Measurements from ENCODE around the gene CASP2.
"Not testable (repeated sequence)": the region's sequence is repeated elsewhere in the genome, so short reads cannot be mapped to it uniquely, and the experiment has no call there.

Gene CASP2

DNA sequence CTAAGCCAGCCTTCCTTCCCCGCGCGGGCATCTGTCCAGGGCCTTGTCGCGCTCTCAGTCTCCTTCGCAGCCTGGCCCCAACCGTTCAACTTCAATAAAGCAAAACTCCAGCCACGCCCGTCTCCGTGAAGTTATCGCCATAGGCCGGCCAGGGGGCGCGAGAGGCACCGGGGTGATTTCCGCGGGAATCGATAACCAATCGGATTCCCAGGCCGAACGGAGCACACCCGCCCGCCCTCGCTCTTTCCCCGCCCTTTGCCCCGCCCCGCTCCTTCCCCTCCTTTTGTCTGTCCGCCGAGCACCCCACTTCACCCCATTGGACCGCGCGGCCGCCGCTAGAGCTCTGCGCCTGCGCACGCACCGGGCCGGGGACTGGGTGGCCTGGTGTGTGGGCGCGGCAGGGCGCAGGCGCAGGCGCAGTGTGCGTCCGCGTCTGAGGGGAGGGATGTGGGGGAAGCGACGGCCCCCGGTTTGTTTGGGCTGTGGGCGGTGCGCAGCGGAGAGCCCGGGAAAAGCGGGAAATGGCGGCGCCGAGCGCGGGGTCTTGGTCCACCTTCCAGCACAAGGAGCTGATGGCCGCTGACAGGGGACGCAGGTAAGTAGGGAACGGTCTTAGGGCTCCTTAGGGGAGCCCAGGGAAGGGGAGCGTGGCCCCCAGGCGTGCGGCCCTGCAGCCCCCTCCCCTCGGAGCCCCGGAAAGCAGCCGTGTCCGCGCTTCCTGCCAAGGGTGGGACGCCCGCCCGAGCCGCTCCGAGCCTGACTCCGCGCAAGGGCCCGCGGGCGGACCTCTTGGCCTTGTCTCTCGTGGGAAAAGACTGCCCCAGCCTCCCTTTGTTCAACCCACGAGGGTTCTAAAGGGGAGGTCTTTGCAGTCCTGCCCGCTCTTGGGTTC is at the start of gene CASP2:
Gene CASP2 (plus strand): TSS at position 417 of the 892 bp plus-strand sequence. CDS start 105 bp downstream, at position 522.
- peak; percentile 99 for DNase-seq

DNA sequence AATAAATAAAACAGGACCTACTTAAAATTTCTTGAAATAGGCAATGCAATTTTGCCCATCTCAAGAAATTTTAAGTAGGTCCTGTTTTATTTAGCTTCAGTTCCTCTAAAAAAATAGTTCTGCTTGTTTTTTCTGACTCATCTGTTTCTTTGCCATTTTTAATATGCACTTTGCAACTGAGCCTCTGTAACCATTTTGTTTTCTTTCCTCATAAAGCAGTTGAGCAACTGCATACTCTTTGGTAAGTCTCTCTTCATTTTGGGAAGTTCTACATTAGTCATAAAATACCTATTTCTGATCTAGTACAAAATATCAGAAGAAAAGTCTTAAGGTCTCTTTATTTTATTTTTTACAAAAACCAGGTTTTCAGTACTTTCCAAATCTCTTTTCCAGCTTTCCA is 48.3 kb upstream of the CASP2 start:
- DNase-seq, result no peak

GRCh38 chr7:143240291-143241168 is 47.6 kb upstream of the CASP2 start:
- DNase-seq, result peak; percentile 84

DNA sequence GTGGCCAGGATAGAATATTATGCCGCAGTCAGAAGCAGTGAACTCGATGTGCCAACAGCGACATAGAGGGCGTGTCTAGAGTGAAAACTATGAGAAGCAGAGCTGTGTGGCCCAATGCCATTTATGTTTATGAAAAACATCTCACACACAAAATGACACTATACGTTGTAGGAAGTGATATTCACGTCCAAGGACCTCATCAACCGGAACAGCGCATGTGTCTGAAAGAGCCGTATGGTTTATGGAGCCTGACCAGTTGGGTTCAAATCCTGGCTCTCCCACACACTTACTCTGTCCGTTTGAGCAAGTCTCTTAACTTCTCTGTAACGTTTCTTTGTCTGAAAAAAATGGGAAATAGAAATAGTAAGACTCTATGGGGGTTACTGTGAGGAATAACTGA is 45.8 kb upstream of the CASP2 start:
- no peak for DNase-seq

DNA sequence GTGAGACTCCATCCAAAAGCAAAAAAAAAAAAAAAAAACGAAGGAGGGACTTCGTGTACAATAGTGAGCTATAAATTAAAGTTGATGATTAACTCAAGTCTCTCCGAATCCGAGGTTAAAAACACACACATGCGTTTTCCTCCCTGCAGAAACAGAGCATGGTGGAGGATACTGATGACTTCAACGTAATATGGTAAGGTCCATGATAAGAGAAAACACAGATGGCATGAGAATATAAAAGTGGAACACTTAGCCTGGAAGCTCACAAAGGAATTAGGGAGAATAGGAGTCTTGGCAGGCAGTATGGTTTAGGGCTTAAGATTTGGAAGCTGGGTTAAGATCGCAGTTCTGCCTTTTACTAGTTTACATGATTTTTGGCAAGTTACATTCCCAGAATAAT is 45.0 kb upstream of the CASP2 start:
- no peak for DNase-seq

DNA sequence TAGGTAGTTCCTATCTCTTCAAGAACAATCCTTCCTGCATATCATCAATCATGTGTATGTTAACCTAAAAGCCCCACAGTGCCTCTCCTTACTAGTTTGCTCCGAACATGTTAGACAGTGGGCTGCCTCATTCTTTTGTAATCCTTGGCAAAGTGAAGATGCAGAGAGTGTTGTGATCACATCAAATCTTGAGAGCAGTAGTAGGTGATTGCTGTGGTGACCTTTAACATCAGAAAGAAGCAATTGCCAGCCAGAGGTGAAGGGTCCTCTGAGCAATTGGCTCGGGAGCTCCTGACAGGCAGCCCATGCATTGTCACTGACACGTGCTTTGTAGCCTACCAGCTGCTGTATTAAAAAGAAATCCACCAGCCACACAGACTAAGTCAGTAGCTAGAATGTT is 44.5 kb upstream of the CASP2 start:
- DNase-seq, result no peak

DNA sequence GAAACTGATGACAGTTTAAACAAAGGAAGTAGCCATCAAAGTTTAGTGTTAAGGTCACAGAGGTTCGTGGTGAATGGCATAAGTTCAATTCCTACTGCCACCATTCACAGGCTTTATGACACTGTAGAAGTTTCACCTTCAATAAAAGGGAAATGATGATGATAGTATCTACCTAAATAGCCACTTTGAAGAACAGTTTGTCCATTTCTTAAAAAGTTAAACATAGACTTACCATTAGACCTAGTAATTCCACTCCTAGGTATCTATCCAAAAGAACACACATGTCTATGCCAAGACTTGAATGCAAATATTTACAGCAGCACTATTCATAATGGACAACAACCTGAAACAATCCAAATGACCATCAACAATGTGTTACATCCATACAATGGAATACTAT is 43.8 kb upstream of the CASP2 start:
- no peak for DNase-seq

- no peak for DNase-seq
Measured at GRCh38 chr7:143245123-143245522, 43.0 kb upstream of the CASP2 start.

- DNase-seq, result no peak
Measured at GRCh38 chr7:143247372-143247771, 40.8 kb upstream of the CASP2 start.

GRCh38 chr7:143248761-143249354 is 39.3 kb upstream of the CASP2 start:
- no peak for DNase-seq

GRCh38 chr7:143250199-143250598 is 38.0 kb upstream of the CASP2 start:
- no peak for DNase-seq

DNA sequence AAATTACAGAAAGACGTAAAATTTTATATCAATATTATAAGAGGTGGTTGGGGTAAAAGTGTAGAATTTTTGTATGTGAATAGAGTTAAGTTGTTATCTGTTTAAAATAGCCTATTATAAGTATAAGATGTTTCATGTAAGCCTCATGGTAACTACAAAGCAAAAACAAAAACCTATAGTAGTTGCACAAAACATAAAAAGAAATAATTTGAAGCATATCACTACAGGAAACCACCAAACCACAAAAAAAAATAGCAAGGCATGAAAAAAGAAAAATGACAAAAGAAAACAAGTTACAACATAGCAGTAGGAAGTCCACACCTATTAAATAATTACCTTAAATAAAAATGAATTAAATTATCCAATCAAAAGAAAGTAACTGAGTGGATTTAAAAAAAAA is 37.3 kb upstream of the CASP2 start:
- peak; percentile 56 for DNase-seq

GRCh38 chr7:143252006-143252405 is 36.1 kb upstream of the CASP2 start:
- peak; percentile 55 for DNase-seq

GRCh38 chr7:143255564-143255963 is 32.6 kb upstream of the CASP2 start:
- DNase-seq, result no peak

DNA sequence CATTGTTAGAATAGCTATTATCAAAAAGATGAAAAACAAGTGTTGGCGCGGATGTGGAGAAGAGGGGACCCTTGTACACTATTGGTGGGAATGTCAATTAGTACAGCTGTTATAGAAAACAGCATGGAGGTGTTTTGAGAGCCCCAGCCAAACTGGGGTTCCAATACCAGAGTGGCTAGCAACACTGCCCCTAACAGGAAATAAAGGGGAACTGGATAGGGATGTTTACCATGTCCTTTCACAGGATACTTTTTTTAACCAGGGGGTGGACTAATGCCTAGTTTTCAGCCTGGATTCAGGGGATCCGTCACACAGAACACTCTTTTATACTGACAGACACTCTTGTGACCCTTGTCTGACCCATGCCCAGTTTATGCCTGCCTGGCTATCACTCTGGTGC is 31.8 kb upstream of the CASP2 start:
- DNase-seq, result no peak

GRCh38 chr7:143256932-143257331 is 31.2 kb upstream of the CASP2 start:
- no peak for DNase-seq

- no peak for DNase-seq
Measured at GRCh38 chr7:143257501-143257900, 30.6 kb upstream of the CASP2 start.

DNA sequence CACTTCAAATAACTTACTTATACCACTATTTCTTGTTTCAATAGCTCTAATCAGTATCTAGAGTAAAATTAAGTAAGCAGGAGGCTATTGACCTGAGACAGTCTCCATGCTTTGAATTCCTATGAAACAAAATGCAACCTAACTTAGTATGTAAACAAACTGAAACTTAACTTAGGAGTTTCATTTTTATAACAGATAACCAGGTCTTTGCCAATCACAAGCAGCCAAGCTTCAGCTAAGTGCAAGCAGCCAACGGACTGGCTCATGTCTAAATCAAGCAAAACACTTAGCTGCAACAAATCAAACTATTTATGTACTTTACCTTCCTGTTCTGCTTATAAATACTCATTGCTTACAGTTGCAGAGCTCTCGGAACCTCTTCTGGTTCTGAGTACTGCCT is 29.3 kb upstream of the CASP2 start:
- peak; percentile 36 for DNase-seq

- no peak for DNase-seq
Measured at GRCh38 chr7:143259765-143260164, 28.4 kb upstream of the CASP2 start.

DNA sequence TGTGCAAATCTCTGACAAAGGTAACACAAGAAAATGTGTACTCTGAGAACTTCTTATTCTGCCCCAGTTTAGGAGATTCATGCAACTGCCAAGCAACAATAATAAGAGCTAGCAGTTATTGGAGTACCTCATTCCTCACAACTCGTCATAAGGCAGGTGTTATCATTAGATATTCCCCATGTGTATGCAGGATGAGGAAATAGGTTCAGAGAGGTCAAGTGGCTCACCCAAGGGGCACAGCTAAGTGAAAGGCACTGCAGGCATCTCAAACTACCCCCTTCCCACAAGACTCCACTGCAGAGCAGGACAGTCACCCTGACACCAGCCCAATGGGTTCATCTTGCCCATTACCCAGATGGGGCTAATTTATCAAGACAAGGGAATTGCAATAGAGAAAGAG is 26.2 kb upstream of the CASP2 start:
- no peak for DNase-seq

DNA sequence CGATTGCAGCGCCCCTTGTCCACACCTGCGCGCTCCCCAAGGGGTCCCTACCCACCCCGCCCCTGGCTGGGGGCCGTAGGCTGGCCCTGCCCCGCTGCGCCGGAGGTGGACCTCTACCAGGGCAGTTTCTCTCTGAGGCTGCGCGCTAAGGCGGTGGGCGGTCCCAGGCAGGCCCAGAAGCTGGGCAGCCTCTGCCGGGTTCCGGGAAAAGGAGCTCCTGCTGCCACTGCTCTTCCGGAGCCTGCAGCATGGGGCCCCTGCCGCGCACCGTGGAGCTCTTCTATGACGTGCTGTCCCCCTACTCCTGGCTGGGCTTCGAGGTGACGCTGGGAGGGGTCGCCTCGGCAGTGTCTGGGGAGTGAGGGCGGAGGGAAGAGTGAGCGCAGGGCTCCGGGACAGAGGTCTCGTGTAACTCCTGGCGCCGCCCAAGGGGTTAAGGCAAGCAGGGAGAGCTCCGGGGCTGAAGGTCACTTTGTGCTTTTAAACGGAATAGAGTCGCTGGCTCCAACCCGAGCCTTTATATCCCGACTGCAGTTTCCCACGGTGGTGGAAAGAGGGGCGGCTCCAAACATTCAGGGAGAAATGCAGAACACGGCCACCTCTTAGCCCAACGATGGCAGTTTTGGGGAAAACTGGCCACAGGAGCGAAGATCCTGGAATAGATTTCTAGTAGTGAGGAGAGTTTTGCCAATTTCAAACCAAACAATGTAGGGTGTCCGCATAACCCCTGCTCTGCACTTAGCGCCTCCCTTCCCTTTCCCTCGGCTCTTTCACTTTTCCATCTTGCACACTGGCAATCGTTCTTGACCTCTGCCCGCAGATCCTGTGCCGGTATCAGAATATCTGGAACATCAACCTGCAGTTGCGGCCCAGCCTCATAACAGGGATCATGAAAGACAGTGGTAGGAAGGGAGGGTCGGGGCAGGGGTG is 24.6 kb upstream of the CASP2 start, which contains the start of gene GSTK1:
Gene GSTK1 (plus strand): TSS at position 176 of the 930 bp plus-strand sequence. CDS start 73 bp downstream, at position 249.
- peak; percentile 81 for DNase-seq

GRCh38 chr7:143264196-143264568 is 24.0 kb upstream of the CASP2 start:
- not testable (repeated sequence) for DNase-seq

Data from CD4-positive, alpha-beta T cell treated with Interleukin-12 subunit alpha and Interleukin-12 subunit beta, for 1 hour (primary cell).